GM18499 (cell line): ENCODE measurements around the gene BRF1.

Source experiments
- ATAC-seq: cut with Tn5 transposase; IDR thresholded peaks from one replicate; pipeline ENCODE4 v1.9.1; 2021; ENCODE audit warnings: moderate number of reproducible peaks; ENCODE audit not compliant: insufficient read depth, unreplicated experiment

The BRF1 gene

DNA sequence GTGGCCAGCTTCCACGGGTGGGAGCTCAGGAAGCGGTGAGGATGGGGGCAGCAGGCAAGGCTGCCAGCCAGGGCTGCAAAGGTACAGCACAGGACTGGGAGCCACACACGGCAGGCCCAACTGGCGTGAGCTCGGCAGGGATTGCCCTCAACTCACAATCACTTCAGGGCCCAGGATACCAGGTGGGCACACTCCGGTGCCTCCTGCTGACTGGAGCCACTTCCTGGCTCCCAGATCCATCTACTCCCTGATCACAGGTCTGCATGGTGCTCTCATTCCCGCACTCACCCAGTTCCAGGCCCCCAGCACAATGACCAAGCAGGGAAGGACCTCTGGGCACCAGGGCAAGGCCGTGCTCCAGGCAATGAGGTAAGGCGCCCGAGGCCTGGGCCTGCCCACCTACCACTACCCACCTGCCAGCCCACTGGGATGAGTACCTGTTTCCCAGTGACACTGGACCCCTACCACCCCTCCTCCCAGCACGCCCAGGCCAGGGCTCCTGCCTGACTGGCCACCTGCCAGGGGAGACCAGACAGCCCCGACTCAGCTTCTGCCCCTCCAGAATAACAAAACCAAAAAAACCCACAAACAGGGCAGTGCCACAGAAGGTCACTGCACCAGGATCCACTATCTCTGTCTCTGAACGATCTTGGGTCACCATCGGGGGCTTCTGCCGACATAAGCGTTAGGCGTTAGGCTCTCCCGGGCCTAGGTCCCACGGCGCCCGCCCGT, 134.1 kb downstream of the BRF1 start:
- ATAC-seq, result no peak

- ATAC-seq, result no peak
Measured at GRCh38 chr14:105165761-105166485, 134.9 kb downstream of the BRF1 start.

DNA sequence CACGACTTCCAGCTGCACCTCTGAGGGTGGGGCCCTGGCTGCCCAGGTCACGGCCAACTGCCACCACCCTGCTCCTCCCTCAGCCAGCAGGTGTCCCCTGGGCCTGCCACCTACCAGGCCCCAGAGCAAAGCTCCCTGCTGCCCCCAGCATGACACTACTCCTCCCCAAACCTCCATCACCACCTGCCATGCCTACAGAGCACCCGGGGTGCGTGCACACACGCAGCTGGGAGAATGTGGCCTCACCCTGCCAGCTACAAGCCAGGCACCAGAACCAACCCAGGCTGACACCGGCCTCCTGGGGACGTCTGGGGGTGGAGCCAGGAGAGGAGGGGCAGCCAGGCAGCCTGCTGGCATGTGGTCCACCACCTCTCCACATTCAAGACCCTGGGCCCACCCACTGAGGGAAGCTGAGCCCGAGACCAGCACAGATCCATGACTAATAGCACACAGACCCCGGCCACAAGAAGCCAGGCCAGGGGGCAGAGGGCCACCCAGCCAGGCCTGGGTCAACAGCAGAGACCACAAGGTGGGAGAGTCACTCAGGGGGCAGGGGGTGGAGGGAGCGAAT, 135.6 kb downstream of the BRF1 start:
- ATAC-seq, result no peak

GRCh38 chr14:105163040-105163742, 137.6 kb downstream of the BRF1 start:
- ATAC-seq, result no peak

DNA sequence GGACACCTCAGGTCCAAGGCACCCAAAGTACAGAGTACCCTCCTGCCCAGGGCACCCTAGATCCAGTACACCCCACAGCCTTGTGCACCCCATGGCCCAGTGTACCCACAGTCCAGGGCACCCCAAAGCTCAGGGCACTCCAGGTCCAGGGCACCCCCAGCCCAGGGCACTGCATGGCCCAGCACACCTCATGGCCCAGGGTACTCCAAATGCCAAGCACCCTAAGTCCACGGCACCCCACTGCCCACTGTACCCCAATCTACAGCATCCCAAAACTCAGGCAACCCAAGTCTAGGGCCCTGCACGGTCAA, 138.2 kb downstream of the BRF1 start:
- ATAC-seq, result no peak

GRCh38 chr14:105161964-105162668, 138.7 kb downstream of the BRF1 start:
- no peak for ATAC-seq

- ATAC-seq, result no peak
Measured at GRCh38 chr14:105161309-105161708, 139.5 kb downstream of the BRF1 start.

DNA sequence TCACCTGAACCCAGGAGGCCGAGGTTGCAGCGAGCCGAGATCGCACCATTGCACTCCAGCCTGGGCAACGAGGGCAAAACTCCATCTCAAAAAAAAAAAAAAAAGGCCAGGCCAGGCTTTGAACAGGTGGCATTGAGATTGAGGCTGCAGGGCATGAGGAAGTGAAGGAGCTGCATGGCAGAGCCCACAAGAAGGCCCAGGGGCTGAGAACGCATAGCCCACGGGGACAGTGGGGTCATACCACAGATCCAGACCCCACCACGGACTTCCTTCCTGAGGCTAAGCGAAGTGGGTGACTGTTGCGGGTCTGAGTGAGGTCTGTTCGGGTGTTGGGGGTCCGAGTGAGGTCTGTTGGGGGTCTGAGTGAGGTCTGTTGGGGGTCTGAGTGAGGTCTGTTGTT, 140.0 kb downstream of the BRF1 start:
- no peak for ATAC-seq

DNA sequence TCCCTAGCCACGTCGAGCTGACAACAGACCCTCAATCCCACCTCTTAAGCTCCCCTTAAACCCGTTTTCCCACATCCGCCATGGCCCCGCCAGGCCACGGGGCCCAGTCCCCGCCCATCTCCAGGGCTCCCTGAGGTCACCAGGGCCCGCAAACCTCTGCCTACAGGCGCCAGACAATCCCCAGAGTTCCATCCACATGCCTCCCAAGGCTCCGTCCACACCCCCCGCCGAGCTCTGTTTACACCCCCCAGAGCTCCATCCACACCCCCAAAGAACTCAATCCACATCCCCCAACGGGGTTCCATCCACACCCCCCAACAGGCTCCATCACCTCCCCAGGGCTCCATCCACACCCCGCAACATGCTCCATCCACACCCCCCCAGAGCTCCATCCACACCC, 141.5 kb downstream of the BRF1 start:
- ATAC-seq, result no peak
